GM12878 (cell line): ENCODE results near the gene ZBTB4. TPM values are rescaled to one million over a fixed set of nuclear protein-coding genes. Genes with fewer than 3 reads are reported as not detected.

Experiments used
- BHLHE40 ChIP-seq, 2 experiments: fragments of 450-650 bp in 1 of 2; IDR thresholded peaks; 2 replicates each; pipeline ENCODE4 v1.6.1; 2011 to 2017; ENCODE audit warnings: low read depth in 2 of 2, borderline replicate concordance in 1 of 2, improper control_type of control experiment in 1 of 2, low read length in 1 of 2, mild to moderate bottlenecking in 1 of 2
- BRCA1 ChIP-seq: IDR thresholded peaks from 2 replicates; pipeline ENCODE4 v1.6.1; 2011; ENCODE audit warnings: low read depth, low read length, improper control_type of control experiment
- CREM ChIP-seq: IDR thresholded peaks from 2 replicates; pipeline ENCODE4 v1.6.1; 2014; ENCODE audit warnings: antibody characterized with exemption, low read depth
- E2F4 ChIP-seq: IDR thresholded peaks from 2 replicates; pipeline ENCODE4 v1.6.1; 2012; ENCODE audit warnings: low read depth, low read length, improper control_type of control experiment
- EZH2 ChIP-seq: IDR thresholded peaks from 2 replicates; pipeline ENCODE4 v1.6.1; 2012; ENCODE audit warnings: low read depth, mild to moderate bottlenecking, control low read depth, inconsistent platforms, low read length, borderline replicate concordance; ENCODE audit not compliant: control insufficient read depth
- FOXK2 ChIP-seq: fragments of 450-650 bp; IDR thresholded peaks from 2 replicates; pipeline ENCODE4 v1.6.1; 2017; ENCODE audit warnings: mild to moderate bottlenecking, moderate library complexity
- GABPA ChIP-seq: IDR thresholded peaks from 2 replicates; pipeline ENCODE4 v1.6.1; 2014; ENCODE audit warnings: antibody characterized with exemption, low read depth, mild to moderate bottlenecking, inconsistent platforms
- GATAD2B ChIP-seq: fragments of 450-650 bp; conservative IDR thresholded peaks from 2 replicates; pipeline ENCODE4 v1.6.1; 2017; ENCODE audit warnings: low read depth, mild to moderate bottlenecking, moderate library complexity
- IRF4 ChIP-seq: IDR thresholded peaks from 2 replicates; pipeline ENCODE4 v1.6.1; 2011; ENCODE audit warnings: low read depth, low read length
- LARP7 ChIP-seq: fragments of 450-650 bp; IDR thresholded peaks from 2 replicates; pipeline ENCODE4 v1.6.1; 2017; ENCODE audit warnings: mild to moderate bottlenecking
- MTA3 ChIP-seq: IDR thresholded peaks from 2 replicates; pipeline ENCODE4 v1.6.1; 2012; ENCODE audit warnings: low read length, inconsistent platforms, borderline replicate concordance
- NFIC ChIP-seq: IDR thresholded peaks from 2 replicates; pipeline ENCODE4 v1.6.1; 2012; ENCODE audit warnings: low read depth, mild to moderate bottlenecking, inconsistent platforms, low read length, moderate library complexity
- NRF1 ChIP-seq: conservative IDR thresholded peaks from 2 replicates; pipeline ENCODE4 v1.6.1; 2011; ENCODE audit warnings: mild to moderate bottlenecking, low read depth, low read length, improper control_type of control experiment
- POLR2A ChIP-seq: IDR thresholded peaks from 2 replicates; pipeline ENCODE4 v1.6.1; 2011; ENCODE audit warnings: low read depth, mild to moderate bottlenecking, low read length
- SIN3A ChIP-seq: IDR thresholded peaks from 2 replicates; pipeline ENCODE4 v1.6.1; 2012; ENCODE audit warnings: low read depth, low read length, improper control_type of control experiment
- SMC3 ChIP-seq: IDR thresholded peaks from 2 replicates; pipeline ENCODE4 v1.6.1; 2011; ENCODE audit warnings: low read length, improper control_type of control experiment, borderline replicate concordance
- TCF12 ChIP-seq: IDR thresholded peaks from 2 replicates; pipeline ENCODE4 v1.6.1; 2011; ENCODE audit warnings: low read depth, mild to moderate bottlenecking, low read length
- YY1 ChIP-seq: IDR thresholded peaks from 2 replicates; pipeline ENCODE4 v1.6.1; 2011; ENCODE audit warnings: low read depth, mild to moderate bottlenecking, low read length
- ZNF207 ChIP-seq: fragments of 450-650 bp; IDR thresholded peaks from 2 replicates; pipeline ENCODE4 v1.6.1; 2014; ENCODE audit warnings: antibody characterized with exemption, mild to moderate bottlenecking, borderline replicate concordance
- polyA plus RNA-seq, 11 experiments: library from polyadenylated mRNA; depleted of rRNA in 4 of 11; unstranded in 6 of 11; stranded (reverse) in 5 of 11; fragments of >200 nt; fragmentation: Nextera tagmentation in 4 of 11; fragmentation: Illumina TruSeq in 1 of 11; extraction: Ambion mirVana in 4 of 11; extraction: Trizol in 1 of 11; gene quantifications; 1 replicate in 1 of 11; 2 replicates in 10 of 11; pipeline versions ENCODE4 v1.2.1 to v1.2.3, GENCODE V29; 2011 to 2016; ENCODE audit warnings: inconsistent platforms in 2 of 11, missing spikeins in 2 of 11, low read depth in 1 of 11
- total RNA-seq, 4 experiments: library from RNA; depleted of rRNA in 3 of 4; stranded (reverse); fragments of >200 nt in 3 of 4; fragmentation: Illumina TruSeq in 1 of 4; extraction: Trizol in 1 of 4; gene quantifications; 2 replicates each; pipeline versions ENCODE4 v1.2.1 to v1.2.3, GENCODE V29; 2013 to 2021
- TF ChIP-seq, protein P1 (sequence below): IDR thresholded peaks from 2 replicates; pipeline ENCODE4 v1.6.1; 2012; ENCODE audit warnings: mild to moderate bottlenecking, low read depth, low read length
- TF ChIP-seq, protein P2 (sequence below): fragments of 450-650 bp; IDR thresholded peaks from 2 replicates; pipeline ENCODE4 v1.6.1; 2016; ENCODE audit warnings: mild to moderate bottlenecking
- TF ChIP-seq, protein P3 (sequence below): fragments of 450-650 bp; conservative IDR thresholded peaks from 2 replicates; pipeline ENCODE4 v1.6.1; 2017; ENCODE audit warnings: mild to moderate bottlenecking, moderate library complexity

ZBTB4 gene
- total and polyA plus RNA-seq, 10 of the 15 experiments (the other 5 are each of a cell fraction or from before 2014, with no cell fraction given) = 2.0 to 14.9 (median 6.9) TPM

GRCh38 chr17:7439462-7440112 is 39.8 kb downstream of the ZBTB4 start, which contains the start of gene FGF11 (continued):
- no peak for TF ChIP-seq ZNF207
- TF ChIP-seq IRF4 = no peak
- TF ChIP-seq, protein P1, sequence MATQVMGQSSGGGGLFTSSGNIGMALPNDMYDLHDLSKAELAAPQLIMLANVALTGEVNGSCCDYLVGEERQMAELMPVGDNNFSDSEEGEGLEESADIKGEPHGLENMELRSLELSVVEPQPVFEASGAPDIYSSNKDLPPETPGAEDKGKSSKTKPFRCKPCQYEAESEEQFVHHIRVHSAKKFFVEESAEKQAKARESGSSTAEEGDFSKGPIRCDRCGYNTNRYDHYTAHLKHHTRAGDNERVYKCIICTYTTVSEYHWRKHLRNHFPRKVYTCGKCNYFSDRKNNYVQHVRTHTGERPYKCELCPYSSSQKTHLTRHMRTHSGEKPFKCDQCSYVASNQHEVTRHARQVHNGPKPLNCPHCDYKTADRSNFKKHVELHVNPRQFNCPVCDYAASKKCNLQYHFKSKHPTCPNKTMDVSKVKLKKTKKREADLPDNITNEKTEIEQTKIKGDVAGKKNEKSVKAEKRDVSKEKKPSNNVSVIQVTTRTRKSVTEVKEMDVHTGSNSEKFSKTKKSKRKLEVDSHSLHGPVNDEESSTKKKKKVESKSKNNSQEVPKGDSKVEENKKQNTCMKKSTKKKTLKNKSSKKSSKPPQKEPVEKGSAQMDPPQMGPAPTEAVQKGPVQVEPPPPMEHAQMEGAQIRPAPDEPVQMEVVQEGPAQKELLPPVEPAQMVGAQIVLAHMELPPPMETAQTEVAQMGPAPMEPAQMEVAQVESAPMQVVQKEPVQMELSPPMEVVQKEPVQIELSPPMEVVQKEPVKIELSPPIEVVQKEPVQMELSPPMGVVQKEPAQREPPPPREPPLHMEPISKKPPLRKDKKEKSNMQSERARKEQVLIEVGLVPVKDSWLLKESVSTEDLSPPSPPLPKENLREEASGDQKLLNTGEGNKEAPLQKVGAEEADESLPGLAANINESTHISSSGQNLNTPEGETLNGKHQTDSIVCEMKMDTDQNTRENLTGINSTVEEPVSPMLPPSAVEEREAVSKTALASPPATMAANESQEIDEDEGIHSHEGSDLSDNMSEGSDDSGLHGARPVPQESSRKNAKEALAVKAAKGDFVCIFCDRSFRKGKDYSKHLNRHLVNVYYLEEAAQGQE = peak; percentile 35; the same call in 1 of the 2 replicates
- TF ChIP-seq SIN3A = no peak
- no peak for TF ChIP-seq NRF1
- TF ChIP-seq FOXK2 = no peak
- no peak for TF ChIP-seq E2F4
- TF ChIP-seq MTA3 = peak; percentile 10; the same call in 1 of the 2 replicates
- 0 out of 2 replicates have a peak, but pooled peaks have one; percentile 43 for TF ChIP-seq GATAD2B
- TF ChIP-seq, protein P2, sequence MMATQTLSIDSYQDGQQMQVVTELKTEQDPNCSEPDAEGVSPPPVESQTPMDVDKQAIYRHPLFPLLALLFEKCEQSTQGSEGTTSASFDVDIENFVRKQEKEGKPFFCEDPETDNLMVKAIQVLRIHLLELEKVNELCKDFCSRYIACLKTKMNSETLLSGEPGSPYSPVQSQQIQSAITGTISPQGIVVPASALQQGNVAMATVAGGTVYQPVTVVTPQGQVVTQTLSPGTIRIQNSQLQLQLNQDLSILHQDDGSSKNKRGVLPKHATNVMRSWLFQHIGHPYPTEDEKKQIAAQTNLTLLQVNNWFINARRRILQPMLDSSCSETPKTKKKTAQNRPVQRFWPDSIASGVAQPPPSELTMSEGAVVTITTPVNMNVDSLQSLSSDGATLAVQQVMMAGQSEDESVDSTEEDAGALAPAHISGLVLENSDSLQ = no peak
- no peak for TF ChIP-seq GABPA
- TF ChIP-seq SMC3 = no peak
- peak; percentile 66; the same call in 1 of the 2 replicates for TF ChIP-seq BRCA1
- no peak for TF ChIP-seq BHLHE40 (IDR thresholded peaks at IDR 0.05; ENCODE audit: borderline replicate concordance in 1 of 2, low read depth in 2 of 2, low read length in 1 of 2)
- TF ChIP-seq EZH2 = no peak
- TF ChIP-seq TCF12 = no peak
- TF ChIP-seq CREM = no peak
- peak; percentile 56; the same call in 1 of the 2 replicates for TF ChIP-seq LARP7
- TF ChIP-seq, protein P3, sequence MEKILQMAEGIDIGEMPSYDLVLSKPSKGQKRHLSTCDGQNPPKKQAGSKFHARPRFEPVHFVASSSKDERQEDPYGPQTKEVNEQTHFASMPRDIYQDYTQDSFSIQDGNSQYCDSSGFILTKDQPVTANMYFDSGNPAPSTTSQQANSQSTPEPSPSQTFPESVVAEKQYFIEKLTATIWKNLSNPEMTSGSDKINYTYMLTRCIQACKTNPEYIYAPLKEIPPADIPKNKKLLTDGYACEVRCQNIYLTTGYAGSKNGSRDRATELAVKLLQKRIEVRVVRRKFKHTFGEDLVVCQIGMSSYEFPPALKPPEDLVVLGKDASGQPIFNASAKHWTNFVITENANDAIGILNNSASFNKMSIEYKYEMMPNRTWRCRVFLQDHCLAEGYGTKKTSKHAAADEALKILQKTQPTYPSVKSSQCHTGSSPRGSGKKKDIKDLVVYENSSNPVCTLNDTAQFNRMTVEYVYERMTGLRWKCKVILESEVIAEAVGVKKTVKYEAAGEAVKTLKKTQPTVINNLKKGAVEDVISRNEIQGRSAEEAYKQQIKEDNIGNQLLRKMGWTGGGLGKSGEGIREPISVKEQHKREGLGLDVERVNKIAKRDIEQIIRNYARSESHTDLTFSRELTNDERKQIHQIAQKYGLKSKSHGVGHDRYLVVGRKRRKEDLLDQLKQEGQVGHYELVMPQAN = peak; percentile 41; the same call in 1 of the 2 replicates
- peak; percentile 52 for TF ChIP-seq POLR2A
- TF ChIP-seq YY1 = peak; percentile 64; the same call in 1 of the 2 replicates
- TF ChIP-seq NFIC = no peak
